ENCODE results near the gene EIF4E.
"Not testable (repeated sequence)": the region's sequence is repeated elsewhere in the genome, so short reads cannot be mapped to it uniquely, and the experiment has no call there.

The EIF4E gene

DNA sequence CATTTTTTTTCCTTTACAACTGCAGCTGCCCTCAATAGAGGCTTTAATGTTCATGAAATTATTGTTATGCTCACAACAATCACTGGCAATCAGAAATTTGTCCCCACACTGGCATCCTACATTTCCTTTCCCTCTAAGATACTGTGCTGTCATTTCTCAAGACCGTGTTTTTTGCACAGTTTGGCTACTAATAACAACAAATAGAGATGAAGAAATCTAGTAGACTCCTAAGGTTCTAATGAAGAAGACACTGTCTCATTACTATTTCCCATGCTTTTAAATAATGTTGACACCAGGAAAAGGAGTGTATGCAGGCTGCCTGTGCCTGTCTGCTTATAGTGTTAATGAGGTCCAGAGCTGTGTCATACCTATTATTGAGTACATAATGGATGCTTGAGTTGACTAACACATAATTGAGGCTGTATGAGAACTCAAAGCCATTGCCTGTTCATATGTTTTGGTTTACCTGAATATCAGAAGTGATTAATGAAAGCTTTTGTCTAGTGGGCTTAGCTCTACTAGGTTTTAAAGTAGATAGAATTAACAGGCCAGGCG lies 1.5 kb upstream of the EIF4E start:
- DNase-seq: no peak

- DNase-seq: peak; percentile 69
Measured at GRCh38 chr4:98929341-98930267, 671 bp upstream of the EIF4E start.

- DNase-seq: peak; percentile 77
Measured at GRCh38 chr4:98928131-98928504, 815 bp downstream of the EIF4E start.

- DNase-seq: not testable (repeated sequence)
Measured at GRCh38 chr4:98926257-98926656, 2.7 kb downstream of the EIF4E start.

- DNase-seq: no peak
Measured at GRCh38 chr4:98921292-98921691, 7.6 kb downstream of the EIF4E start.

DNA sequence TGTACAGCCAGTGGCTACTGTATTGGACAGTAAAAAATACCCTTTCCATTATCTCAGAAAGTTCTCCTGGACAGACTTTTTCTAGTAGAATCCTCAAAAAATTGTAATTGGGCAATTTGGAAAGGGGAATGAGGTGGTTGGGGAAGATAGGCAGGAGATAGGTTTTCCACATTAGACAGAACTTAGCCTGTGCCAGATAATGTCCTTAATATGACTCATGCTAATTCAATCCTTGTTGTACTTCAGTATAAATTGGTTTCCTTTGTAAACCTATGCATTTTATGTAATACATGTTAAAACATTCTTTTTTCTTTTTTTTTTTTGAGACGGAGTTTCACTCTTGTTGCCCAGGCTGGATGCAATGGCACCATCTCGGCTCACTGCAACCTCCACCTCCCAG lies 8.9 kb downstream of the EIF4E start:
- no peak for DNase-seq

GRCh38 chr4:98910728-98911127 lies 18.2 kb downstream of the EIF4E start:
- not testable (repeated sequence) for DNase-seq

GRCh38 chr4:98909646-98910401 lies 19.1 kb downstream of the EIF4E start:
- DNase-seq: no peak

GRCh38 chr4:98908703-98909262 lies 20.1 kb downstream of the EIF4E start:
- no peak for DNase-seq

DNA sequence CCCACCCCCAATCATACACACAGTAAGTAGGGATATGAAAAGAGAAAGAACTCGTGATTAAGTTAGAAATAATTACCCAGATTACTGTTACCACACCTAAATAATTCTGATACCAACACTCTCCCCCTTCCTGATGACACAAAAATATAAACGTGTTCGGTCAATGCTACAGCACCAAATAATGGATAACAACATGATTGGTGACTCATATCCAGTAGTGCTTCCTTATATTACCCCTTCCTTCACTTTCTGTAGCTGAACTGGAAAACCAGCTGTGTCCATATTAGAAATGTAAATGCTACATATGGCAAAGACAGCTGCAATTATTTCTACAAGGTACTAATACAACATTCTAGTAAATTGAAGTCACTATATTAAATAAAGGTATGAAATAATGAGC lies 20.8 kb downstream of the EIF4E start:
- DNase-seq: no peak

DNA sequence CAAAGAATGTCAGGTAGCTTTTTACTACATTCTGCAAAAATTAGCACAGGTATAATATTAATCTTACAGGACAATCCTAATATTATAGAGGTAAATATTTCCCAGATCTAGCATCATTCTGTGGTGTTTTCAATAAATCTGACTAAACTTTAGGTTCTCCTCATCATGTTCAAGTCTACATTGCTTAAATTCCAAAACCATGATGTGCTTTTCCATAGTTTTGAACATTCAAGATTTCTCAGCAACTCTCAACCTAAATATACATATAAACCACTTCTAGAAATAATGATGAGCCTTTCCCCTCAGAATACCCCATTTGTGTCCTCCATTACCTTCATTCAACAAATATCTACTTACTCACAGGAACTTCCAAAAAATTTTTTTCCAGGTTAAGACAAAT lies 23.1 kb downstream of the EIF4E start:
- no peak for DNase-seq

GRCh38 chr4:98905297-98905696 lies 23.6 kb downstream of the EIF4E start:
- no peak for DNase-seq

DNA sequence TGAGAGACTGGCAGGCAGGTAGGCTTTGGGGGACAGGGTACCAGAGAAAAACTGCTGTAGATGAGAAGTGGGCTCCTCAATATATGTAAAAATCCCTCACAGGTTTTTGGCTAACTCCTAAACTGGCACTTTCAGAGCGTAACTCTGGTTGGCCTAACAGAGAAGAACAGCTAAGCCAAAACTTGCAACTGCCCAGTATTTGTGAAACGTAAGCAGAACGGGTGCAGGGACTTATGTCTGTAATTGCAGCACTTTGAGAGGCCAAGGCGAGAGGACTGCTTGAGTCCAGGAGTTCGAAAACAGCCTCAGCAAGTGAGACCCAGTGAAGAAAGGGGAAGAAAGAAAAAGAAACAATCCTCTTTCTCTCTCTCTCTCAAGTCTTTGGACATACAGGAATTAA lies 25.0 kb downstream of the EIF4E start:
- no peak for DNase-seq

DNA sequence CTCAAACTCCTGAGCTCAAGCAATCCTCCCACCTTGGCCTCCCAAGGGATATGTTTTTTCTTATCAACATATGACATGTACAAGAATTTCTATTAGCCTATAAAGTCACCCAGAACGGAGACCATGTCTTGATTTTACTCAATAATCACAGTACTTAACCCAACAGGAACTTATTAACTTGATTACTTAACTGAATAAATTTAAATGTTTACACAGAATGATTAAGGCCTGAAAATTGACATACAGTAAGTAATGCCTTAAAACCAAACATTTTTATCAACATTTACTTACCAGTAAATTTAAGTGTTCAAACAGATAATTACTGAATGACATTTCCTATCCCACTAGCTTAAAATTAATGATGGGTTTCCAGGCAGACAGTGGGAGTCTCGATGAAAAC lies 25.4 kb downstream of the EIF4E start:
- DNase-seq: no peak

DNA sequence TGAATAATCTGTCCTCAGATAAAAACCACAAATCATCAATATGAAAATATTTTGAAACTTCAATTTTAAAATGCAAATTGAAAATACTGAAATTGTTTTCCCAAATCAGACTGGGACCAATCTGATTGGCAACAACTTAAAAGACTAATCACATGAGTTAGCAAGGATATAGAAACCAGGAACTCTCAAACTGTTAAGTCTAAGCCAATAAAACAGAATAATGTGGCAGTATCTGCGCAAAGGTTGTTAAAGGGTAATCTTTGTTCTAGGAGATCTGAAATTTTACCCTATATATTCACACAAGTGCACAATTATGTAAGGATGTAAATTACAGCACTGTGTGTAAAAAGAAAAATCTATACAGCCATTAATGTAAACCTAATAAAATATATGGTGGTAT lies 29.7 kb downstream of the EIF4E start:
- DNase-seq: no peak

DNA sequence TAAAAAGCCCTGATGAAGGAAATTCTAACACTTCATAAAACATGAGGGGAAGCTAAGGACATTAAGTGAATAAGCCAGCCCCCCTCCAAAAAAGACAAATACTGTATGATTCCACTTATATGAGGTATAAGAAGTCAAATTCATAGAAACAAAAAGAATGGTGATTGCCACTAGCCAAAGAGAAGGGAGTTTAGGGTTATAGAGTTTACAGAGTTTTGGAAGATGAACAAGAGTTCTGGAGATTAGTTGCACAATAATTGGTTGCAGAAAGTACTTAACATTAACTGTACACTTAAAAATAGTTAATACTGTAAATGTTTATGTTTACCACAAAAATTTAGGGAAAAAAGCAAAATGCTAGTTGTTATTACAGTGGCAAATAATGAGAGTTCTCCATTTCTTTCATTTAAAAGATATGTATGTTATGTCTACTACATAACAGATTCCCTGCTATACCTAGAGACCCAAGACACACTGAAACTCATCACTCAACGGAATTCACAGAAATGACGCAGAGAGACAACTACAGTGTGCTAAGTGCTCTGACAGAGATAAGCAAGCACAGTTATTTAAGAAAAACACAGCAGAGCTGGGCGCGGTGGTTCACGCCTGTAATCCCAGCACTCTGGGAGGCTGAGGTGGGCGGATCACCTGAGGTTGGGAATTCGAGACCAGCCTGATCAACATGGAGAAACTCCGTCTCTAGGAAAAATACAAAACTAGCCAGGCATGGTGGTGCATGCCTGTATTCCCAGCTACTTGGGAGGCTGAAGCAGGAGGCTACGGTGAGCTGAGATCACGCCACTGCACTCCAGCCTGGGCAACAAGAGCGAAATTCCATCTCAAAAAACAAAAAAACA lies 37.2 kb downstream of the EIF4E start:
- no peak for DNase-seq

GRCh38 chr4:98890702-98891455 lies 38.1 kb downstream of the EIF4E start:
- no peak for DNase-seq

DNA sequence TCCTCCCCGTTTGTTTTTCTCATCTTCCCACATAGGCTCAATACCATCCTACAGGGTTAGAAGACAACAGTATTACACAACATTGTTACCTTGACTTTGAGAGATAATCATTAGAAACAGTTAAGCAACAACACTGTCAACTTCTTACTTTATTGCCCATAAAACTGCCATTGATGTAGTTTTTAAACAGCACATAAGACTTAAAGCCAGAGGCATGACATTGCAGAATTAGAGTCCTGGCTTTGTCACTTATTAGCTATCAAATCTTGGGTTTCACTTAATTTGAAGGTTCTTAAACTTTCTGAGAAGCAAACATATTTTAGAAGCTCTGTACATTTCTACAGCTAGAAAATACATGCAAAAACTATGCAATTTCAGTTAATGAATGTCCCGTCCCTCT lies 41.8 kb downstream of the EIF4E start:
- DNase-seq: no peak

DNA sequence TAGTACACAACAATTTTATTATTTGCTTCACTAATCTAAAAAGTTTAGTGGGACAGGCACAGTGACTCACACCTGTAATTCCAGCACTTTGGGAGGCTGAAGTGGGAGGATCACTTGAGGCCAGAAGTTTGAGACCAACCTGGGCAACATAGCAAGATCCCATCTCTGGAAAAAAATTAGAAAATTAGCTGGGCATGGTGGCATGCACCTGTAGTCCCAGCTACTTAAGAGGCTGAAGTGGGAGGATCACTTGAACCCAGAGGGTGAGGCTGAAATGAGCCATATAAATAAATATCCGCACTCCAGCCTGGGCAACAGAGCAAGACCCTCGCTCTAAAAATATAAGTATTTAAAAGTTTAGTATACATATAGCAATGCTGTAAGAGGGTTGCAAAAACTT lies 42.6 kb downstream of the EIF4E start:
- DNase-seq: not testable (repeated sequence)

DNA sequence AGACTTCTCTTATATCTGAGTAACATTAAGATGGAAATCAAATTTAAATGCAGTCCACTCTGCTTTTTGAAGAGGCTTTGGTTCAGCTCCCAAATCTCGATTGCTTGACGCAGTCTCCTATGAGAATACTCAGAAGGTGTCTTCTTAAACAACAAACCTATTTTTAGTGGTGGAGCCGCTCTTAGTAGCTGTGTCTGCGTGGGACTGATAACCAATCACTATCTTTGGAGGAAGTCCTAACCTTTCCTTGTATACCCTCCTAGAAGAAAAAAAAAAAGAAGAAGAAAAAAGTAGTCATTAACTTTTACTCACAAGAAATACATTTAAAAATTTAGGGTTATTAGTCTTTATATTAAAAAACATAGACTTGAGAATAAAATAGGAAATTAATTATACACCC lies 48.0 kb downstream of the EIF4E start:
- not testable (repeated sequence) for DNase-seq

DNA sequence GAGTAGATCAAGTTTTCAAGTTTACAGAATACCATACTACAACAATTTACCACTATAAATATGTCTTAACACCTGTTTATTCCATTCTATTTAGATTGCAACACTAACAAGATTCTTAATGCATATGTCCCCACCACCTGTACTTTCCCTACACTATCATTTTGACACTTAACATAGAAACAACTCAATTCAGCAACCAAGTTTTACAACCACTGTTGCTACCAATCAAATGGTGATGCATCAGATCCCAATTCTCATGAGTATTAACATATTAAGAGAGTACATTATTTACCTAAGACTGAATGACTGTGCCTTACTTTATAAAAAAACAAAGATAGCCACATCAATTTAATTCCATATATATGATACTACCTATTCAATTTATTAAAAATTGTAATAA lies 49.4 kb downstream of the EIF4E start:
- no peak for DNase-seq

DNA sequence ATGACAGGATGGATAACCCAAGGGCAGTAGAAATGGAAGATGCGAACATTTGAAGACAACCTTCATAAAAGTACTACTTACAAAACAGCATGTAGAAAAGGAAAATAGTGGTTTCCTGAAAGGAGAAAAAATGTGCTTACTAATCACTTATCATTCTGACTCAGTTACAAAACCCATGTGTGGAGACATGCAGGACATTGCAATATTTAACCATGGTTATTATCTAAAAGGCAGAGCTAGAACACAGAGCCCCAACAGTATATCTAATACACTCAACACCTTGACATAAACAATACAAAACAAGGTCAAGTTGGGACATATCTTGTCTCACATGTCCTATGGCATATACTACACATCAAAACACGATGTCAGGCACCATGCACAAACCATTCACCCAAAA lies 55.9 kb downstream of the EIF4E start:
- DNase-seq: no peak

Data from stimulated activated CD4-positive, alpha-beta T cell treated with anti-CD3 and anti-CD28 coated beads, Interleukin-1b, Interleukin-23, amount 100 ng/mL, for 48 hours (primary cell).